Skeletal muscle tissue (tissue), 4 donors: ENCODE results near the gene BEGAIN. TPM values are rescaled to one million over a fixed set of nuclear protein-coding genes. Genes with fewer than 3 reads are reported as not detected.

Source experiments
- H3K27ac ChIP-seq: one replicate; pipeline ENCODE4 v1.7.0; 2013; ENCODE audit warnings: mild to moderate bottlenecking, low read depth, low read length, inconsistent platforms
- H3K27me3 ChIP-seq, 3 donors: one replicate each; pipeline ENCODE4 v1.7.0; 2013; ENCODE audit warnings: low read length in 3 of 3; ENCODE audit not compliant: control insufficient read depth in 3 of 3, insufficient read depth in 3 of 3
- H3K36me3 ChIP-seq, 3 donors: one replicate each; pipeline ENCODE4 v1.7.0; 2013; ENCODE audit warnings: low read length in 3 of 3; ENCODE audit not compliant: control insufficient read depth in 3 of 3, insufficient read depth in 3 of 3
- H3K4me1 ChIP-seq, 3 donors: one replicate each; pipeline ENCODE4 v1.7.0; 2013; ENCODE audit warnings: low read length in 3 of 3, mild to moderate bottlenecking in 3 of 3; ENCODE audit not compliant: control insufficient read depth in 3 of 3, insufficient read depth in 3 of 3
- H3K4me3 ChIP-seq, 3 donors: one replicate each; pipeline ENCODE4 v1.7.0; 2013; ENCODE audit warnings: low read length in 3 of 3
- H3K9ac ChIP-seq, 3 donors: one replicate each; pipeline ENCODE4 v1.7.0; 2013; ENCODE audit warnings: low read length in 3 of 3, mild to moderate bottlenecking in 3 of 3, moderate library complexity in 2 of 3, low read depth in 1 of 3
- H3K9me3 ChIP-seq, 3 donors: one replicate each; pipeline ENCODE4 v1.7.0; 2013; ENCODE audit warnings: low read length in 3 of 3; ENCODE audit not compliant: control insufficient read depth in 3 of 3
- total RNA-seq: library from RNA; depleted of rRNA; stranded (reverse); fragments of >200 nt; gene quantifications from one replicate; pipeline ENCODE4 v1.2.3, GENCODE V29; 2014
- donor health status: Osteomylitis.

BEGAIN gene
- total RNA-seq, 1 donor from 2014 or later = 1.0 TPM

DNA sequence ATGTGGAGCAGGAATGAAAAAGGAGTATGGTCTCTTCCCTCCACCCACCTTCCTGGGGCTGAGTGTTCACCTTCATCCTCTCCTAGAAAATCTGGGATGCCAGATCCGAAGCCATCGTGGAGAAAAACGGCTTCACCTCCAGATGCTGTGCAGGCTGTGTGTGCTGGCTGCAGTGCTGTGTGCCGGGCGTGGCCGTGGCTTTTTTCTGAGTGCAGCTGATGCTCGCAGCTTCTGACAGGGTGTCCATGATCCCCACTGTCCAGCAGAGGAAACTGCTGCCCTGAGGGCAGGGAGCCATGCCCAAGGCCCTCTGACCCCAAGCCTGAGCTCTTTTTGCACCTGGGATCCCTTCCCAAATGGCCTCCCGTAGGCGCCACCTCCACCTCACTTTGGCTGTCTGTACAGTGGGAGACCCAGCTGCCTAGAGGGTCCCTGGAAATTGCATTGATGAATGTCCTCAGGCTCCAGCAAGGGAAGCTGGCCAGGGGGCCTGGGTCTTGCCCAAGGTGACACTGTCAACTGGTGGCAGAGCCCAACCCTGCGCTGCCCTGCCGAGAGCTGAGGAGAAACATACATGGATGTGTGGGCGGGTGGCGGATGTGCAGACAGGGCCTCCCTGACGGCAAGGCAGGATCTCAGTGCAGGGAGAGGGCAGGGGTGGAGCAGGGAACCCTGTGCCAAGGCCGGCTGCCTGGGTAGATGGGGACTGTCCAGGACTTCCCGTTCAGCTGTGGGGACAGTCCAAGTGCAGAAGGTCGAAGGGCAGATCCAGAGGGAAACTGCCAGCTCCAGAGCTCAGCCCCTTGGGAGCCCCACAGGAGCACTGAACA is 53.3 kb downstream of the BEGAIN start:
- Histone ChIP-seq H3K27ac (no peak overlapping the region), H3K27me3 (no peaks in the 10 kb centered on the region), H3K4me1 (peaks cover 0 to 12% (median 0%) of the 10 kb centered on the region in 3 donors), H3K36me3 (peaks cover 3 to 7% (median 4%) of the 10 kb centered on the region in 3 donors), H3K9me3 (no peaks in the 10 kb centered on the region), H3K4me3 (no peak overlapping the region), H3K9ac (no peak overlapping the region)

GRCh38 chr14:100532906-100533655 is 54.1 kb downstream of the BEGAIN start:
- H3K9me3 ChIP-seq = no peaks in the 10 kb centered on the region
- H3K4me3 ChIP-seq = no peak overlapping the region
- H3K9ac ChIP-seq = no peak overlapping the region
- no peak overlapping the region for H3K27ac ChIP-seq
- H3K4me1 ChIP-seq = peaks cover 0 to 12% (median 0%) of the 10 kb centered on the region in 3 donors
- no peaks in the 10 kb centered on the region for H3K27me3 ChIP-seq
- peaks cover 3 to 7% (median 4%) of the 10 kb centered on the region in 3 donors for H3K36me3 ChIP-seq

DNA sequence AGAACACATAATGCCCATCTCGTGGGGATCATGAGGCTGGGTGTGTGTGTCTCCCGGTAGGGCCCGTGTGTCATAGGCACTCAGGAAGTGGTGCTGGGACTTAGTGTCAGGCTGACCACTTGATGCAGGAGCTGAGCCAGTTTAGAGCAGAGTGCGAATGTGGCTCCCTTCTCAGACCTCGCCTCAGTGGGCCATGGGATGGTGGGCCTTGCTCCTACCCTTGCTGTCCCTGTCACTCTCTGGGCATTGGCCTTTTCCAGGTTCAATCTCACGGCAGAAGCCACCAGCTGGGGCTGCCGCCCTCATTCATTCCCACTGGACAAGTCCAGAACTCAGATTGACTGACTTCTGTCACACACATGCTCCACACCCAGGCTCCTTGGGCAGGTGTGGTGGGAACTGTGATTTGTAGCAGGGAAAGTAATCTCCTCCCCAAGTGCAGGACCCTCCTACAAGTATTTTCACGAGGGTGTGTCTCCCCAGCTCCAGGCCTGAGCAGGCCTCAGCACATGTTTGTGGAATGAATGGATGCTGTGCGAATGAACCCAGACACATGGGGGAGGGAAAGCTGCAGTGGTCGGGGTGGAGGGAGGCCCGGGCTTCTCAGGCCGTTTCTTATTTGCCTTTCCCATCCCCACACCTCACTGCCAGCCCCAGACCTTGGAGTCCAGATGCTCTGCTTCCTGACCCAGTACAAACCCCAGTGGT is 54.9 kb downstream of the BEGAIN start:
- Histone ChIP-seq H3K27me3 (no peaks in the 10 kb centered on the region), H3K9me3 (no peaks in the 10 kb centered on the region), H3K36me3 (peaks cover 3 to 7% (median 4%) of the 10 kb centered on the region in 3 donors), H3K4me1 (peaks cover 0 to 12% (median 0%) of the 10 kb centered on the region in 3 donors), H3K9ac (no peak overlapping the region), H3K4me3 (no peak overlapping the region), H3K27ac (no peak overlapping the region)

DNA sequence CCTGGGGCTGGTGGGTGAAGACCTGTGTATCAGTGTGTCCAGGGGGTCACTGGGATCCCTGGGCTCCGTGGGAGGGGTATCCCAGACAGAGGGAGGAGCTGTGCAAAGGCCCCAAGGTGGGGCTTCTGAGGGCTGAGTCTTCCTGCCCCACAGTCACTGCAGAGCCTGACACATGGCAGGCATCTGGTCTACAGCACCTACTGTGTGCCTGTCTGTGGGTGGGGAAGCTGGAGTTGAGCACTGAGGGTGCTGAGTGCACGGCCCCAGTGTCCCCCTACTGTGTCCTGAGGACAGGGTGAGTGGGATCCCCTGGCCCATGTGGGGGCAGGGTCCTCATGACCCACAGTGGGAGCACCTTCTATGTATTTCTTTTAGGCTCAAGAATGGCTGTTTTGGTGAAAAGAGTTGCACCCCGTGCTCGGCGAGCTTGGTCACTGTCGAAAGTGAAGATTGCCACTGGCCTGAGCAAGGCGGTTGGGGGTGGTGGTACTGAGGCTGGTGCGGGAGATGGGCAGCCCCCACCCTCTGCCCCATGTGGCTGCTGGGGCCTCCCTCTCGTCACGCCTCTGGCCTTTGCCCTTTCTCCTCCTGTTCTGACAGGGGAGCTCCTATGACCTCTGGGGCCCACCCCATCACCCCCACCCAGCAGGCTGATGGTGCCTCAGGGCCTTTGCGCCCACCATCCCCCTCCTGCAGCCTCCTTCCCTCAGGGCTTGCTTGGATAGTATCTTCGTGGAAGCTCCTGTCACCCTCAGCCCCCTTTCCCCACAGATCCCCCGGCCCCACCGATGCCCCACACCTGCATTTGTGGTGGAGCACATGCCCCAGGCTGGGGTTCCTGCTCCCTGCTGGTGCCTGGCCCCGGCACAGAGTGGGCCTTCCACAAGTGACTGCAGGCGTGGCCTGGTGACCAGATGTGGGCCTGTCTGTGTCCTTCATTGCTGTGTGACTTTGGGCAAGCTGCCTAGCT is 55.8 kb downstream of the BEGAIN start:
- H3K9me3 ChIP-seq = peaks cover 0 to 2% (median 0%) of the 10 kb centered on the region in 3 donors
- peaks cover 0 to 12% (median 0%) of the 10 kb centered on the region in 3 donors for H3K4me1 ChIP-seq
- H3K27ac ChIP-seq = no peak overlapping the region
- H3K36me3 ChIP-seq = peaks cover 11 to 16% (median 12%) of the 10 kb centered on the region in 3 donors
- H3K27me3 ChIP-seq = no peaks in the 10 kb centered on the region
- H3K4me3 ChIP-seq = no peak overlapping the region
- H3K9ac ChIP-seq = no peak overlapping the region

- Histone ChIP-seq H3K4me1 (peaks cover 0 to 12% (median 0%) of the 10 kb centered on the region in 3 donors), H3K27me3 (no peaks in the 10 kb centered on the region), H3K4me3 (no peak overlapping the region), H3K36me3 (peaks cover 15 to 22% (median 18%) of the 10 kb centered on the region in 3 donors), H3K9me3 (peaks cover 0 to 2% (median 0%) of the 10 kb centered on the region in 3 donors), H3K9ac (no peak overlapping the region), H3K27ac (no peak overlapping the region)
These were observed 56.7 kb downstream of the BEGAIN start for GRCh38 chr14:100530270-100531072.

DNA sequence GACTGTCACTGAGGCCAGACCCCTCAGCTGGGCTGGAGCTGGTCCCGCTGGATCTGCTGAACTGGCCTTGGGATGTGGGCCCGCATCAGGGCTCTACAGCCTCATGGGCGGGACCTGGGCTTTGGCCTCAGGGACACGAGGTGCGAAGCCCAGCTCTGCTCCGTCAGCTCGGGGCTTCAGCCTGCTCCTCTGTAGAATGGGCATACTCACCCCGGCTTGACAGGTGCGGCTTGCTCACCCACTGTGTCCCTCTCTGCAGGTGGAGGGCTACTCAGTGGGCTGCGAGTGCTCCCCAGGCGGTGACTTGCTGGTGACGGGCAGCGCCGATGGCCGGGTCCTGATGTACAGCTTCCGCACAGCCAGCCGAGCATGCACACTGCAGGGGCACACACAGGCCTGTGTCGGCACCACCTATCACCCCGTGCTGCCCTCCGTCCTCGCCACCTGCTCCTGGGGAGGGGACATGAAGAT is 57.6 kb downstream of the BEGAIN start:
- Histone ChIP-seq H3K36me3 (peaks cover 15 to 22% (median 18%) of the 10 kb centered on the region in 3 donors), H3K4me3 (no peak overlapping the region), H3K27ac (no peak overlapping the region), H3K27me3 (no peaks in the 10 kb centered on the region), H3K4me1 (peaks cover 0 to 12% (median 0%) of the 10 kb centered on the region in 3 donors), H3K9ac (no peak overlapping the region), H3K9me3 (peaks cover 0 to 2% (median 0%) of the 10 kb centered on the region in 3 donors)

DNA sequence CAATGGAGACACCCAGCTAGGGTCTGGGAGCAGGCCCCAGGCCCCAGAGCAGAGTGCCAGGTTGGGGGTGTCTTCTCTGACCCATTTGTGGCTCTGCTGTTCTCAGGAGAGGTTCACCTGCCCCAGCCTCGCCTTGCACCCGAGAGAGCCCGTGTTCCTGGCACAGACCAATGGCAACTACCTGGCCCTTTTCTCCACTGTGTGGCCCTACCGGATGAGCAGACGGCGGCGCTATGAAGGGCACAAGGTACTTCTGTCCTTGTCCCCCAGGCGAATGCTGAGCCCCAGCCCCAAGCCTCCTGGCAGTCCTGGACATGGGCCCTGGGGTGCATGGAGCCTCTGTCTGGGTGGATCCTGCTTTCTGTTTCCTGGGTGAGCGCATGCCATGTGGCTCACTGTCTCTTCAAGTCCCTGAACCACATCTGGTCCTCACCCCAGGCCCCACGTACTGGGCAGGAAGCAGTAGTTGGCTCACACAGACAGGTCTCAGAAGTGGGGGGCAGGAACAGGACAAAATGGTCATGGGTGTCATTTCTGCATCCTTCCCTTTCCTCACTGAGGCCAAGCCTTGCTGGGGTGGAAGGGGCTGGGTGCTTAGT is 58.2 kb downstream of the BEGAIN start:
- Histone ChIP-seq H3K9ac (no peak overlapping the region), H3K27ac (no peak overlapping the region), H3K36me3 (peaks cover 15 to 22% (median 18%) of the 10 kb centered on the region in 3 donors), H3K27me3 (no peaks in the 10 kb centered on the region), H3K4me1 (peaks cover 0 to 12% (median 0%) of the 10 kb centered on the region in 3 donors), H3K9me3 (peaks cover 0 to 2% (median 0%) of the 10 kb centered on the region in 3 donors), H3K4me3 (no peak overlapping the region)

GRCh38 chr14:100526632-100527031 is 60.6 kb downstream of the BEGAIN start:
- no peak overlapping the region for H3K4me3 ChIP-seq
- no peaks in the 10 kb centered on the region for H3K4me1 ChIP-seq
- H3K27me3 ChIP-seq = no peaks in the 10 kb centered on the region
- H3K27ac ChIP-seq = no peak overlapping the region
- H3K9ac ChIP-seq = no peak overlapping the region
- H3K36me3 ChIP-seq = peaks cover 15 to 22% (median 18%) of the 10 kb centered on the region in 3 donors
- peaks cover 0 to 2% (median 0%) of the 10 kb centered on the region in 3 donors for H3K9me3 ChIP-seq
